GM23248 (cell line): ENCODE measurements around the gene ENKD1. TPM values are rescaled to one million over a fixed set of nuclear protein-coding genes. Genes with fewer than 3 reads are reported as not detected.

Experiments used
- DNase-seq: peaks from one replicate; pipeline ENCODE4 v3.0.0-alpha.2; 2015
- H2AFZ ChIP-seq: fragments of 200-600 bp; sonication (generic); 2 replicates; pipeline ENCODE4 v1.6.1; 2016; ENCODE audit warnings: antibody characterized with exemption
- H3F3A ChIP-seq: fragments of 200-600 bp; sonication (generic); 2 replicates; pipeline ENCODE4 v1.6.1; 2016; ENCODE audit warnings: mild to moderate bottlenecking, antibody characterized with exemption, mixed run types; ENCODE audit not compliant: insufficient read depth
- H3K27ac ChIP-seq: fragments of 200-600 bp; sonication (generic); 2 replicates; pipeline ENCODE4 v1.5.1; 2016; ENCODE audit warnings: mild to moderate bottlenecking
- H3K27me3 ChIP-seq: fragments of 200-600 bp; sonication (generic); replicated peaks from 2 replicates; pipeline ENCODE4 v1.6.1; 2016; ENCODE audit warnings: mild to moderate bottlenecking; ENCODE audit not compliant: insufficient read depth
- H3K36me3 ChIP-seq: fragments of 200-600 bp; sonication (generic); 2 replicates; pipeline ENCODE4 v1.6.1; 2016; ENCODE audit warnings: low read depth, mild to moderate bottlenecking
- H3K4me1 ChIP-seq: fragments of 200-600 bp; sonication (generic); 2 replicates; pipeline ENCODE4 v1.6.1; 2016; ENCODE audit warnings: mild to moderate bottlenecking; ENCODE audit not compliant: insufficient read depth
- H3K4me2 ChIP-seq: fragments of 200-600 bp; sonication (generic); one replicate; pipeline ENCODE4 v1.6.1; 2016; ENCODE audit warnings: mild to moderate bottlenecking; ENCODE audit not compliant: unreplicated experiment
- H3K4me3 ChIP-seq: fragments of 200-600 bp; sonication (generic); 2 replicates; pipeline ENCODE4 v1.5.1; 2016; ENCODE audit warnings: mild to moderate bottlenecking
- H3K79me2 ChIP-seq: fragments of 200-600 bp; sonication (generic); 2 replicates; pipeline ENCODE4 v1.6.1; 2016; ENCODE audit warnings: mild to moderate bottlenecking; ENCODE audit not compliant: insufficient read depth
- H3K9ac ChIP-seq: fragments of 200-600 bp; sonication (generic); 2 replicates; pipeline ENCODE4 v1.6.1; 2016; ENCODE audit warnings: mild to moderate bottlenecking
- H3K9me2 ChIP-seq: fragments of 200-600 bp; sonication (generic); 2 replicates; pipeline ENCODE4 v1.6.1; 2016; ENCODE audit warnings: mixed run types, mild to moderate bottlenecking, moderate library complexity; ENCODE audit not compliant: insufficient read depth
- H3K9me3 ChIP-seq: fragments of 200-600 bp; sonication (generic); one replicate; pipeline ENCODE4 v1.6.1; 2017; ENCODE audit warnings: low read depth
- H4K20me1 ChIP-seq: fragments of 200-600 bp; sonication (generic); 2 replicates; pipeline ENCODE4 v1.6.0; 2016; ENCODE audit not compliant: insufficient read depth
- EZH2 ChIP-seq: fragments of 200-600 bp; sonication (generic); IDR thresholded peaks from 2 replicates; pipeline ENCODE4 v1.6.1; 2018; ENCODE audit warnings: antibody characterized with exemption, mild to moderate bottlenecking; ENCODE audit not compliant: insufficient read depth, poor library complexity, severe bottlenecking
- EZH2phosphoT487 ChIP-seq: fragments of 200-600 bp; sonication (generic); IDR thresholded peaks from 2 replicates; pipeline ENCODE4 v1.6.1; 2018; ENCODE audit warnings: antibody characterized with exemption, moderate library complexity, mild to moderate bottlenecking, low read depth; ENCODE audit not compliant: insufficient read depth
- WGBS, 2 experiments: methylation state at CpG; one replicate each; pipeline ENCODE4 v1.1.6; 2015 to 2017; ENCODE audit warnings: low lambda C conversion rate in 2 of 2, low coverage in 1 of 2; ENCODE audit errors: missing lambda C conversion rate in 2 of 2; 5-methylcytosine and 5-hydroxymethylcytosine counted together
- in situ Hi-C: fragments of 300-500 bp; cut with MboI; formaldehyde crosslinking; loops from 2 replicates; pipeline ENCODE4 v1.15.0; 2020
- polyA plus RNA-seq: library from polyadenylated mRNA; unstranded; fragments of >200 nt; fragmentation: Nextera tagmentation; extraction: Ambion mirVana; gene quantifications from 2 replicates; pipeline ENCODE4 v1.2.1, GENCODE V29; 2016
- total RNA-seq: library from RNA; depleted of rRNA; stranded (reverse); fragments of >200 nt; shearing (Covaris generic); gene quantifications from 2 replicates; pipeline ENCODE4 v1.2.3, GENCODE V29; 2014

The ENKD1 gene
- total and polyA plus RNA-seq, 2 experiments from 2014 or later, result 8.3 to 11.2 TPM

DNA sequence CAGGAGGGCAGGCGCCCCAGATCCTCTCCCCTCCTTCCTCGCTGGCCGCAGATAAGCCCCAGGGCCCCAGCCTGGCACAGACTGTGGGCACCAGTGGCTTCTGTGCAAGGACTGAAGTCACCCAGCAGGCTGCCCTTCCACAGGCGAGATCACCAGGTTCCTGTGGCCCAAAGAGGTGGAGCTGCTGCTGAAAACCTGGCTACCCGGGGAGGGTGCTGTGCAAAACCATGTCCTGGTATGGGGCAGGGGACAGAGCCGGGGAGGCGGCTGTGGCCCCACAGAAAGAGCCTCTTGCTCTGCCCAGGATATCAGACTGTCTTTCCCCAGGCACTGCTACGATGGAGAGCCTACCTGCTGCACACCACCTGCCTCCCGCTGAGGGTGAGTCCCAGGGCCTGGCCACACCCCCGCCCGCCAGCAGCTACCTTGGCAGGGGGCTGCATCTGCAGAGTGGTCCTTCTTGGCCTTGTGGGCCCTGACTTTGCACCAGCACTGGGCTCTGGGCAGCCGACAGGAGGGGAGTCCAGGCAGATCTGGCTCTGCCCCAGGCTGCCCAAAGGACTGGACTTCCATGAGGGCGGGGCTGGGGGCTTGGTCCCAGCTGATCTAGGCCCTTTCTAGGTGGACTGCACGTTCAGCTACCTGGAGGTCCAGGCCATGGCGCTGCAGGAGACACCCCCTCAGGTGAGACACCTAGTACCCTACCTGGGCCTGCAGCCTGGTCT is 21.0 kb downstream of the ENKD1 start:
- H3K9ac ChIP-seq, result no peak overlapping the region
- 80 to 82% methylated on average over 13 to 15 of the region's 15 CpGs for WGBS, 2 experiments
- peaks cover 8% of the 10 kb centered on the region; the same call in 1 of the 2 replicates for H3F3A ChIP-seq
- no peaks in the 10 kb centered on the region for H3K36me3 ChIP-seq
- no peak overlapping the region for H3K27ac ChIP-seq
- no peak for DNase-seq
- 0 out of 2 replicates have a peak, but pooled peaks cover 6% of the 10 kb centered on the region for H3K4me1 ChIP-seq
- in situ Hi-C loops, result no loop called here
- TF ChIP-seq EZH2 (no peak), EZH2phosphoT487 (no peak)
- no peaks in the 10 kb centered on the region for H4K20me1 ChIP-seq
- no peak overlapping the region for H2AFZ ChIP-seq
- H3K4me3 ChIP-seq, result no peak overlapping the region
- H3K79me2 ChIP-seq, result no peaks in the 10 kb centered on the region
- no peak overlapping the region for H3K4me2 ChIP-seq
- H3K9me2 ChIP-seq, result no peaks in the 10 kb centered on the region
- peaks cover 30% of the 10 kb centered on the region for H3K27me3 ChIP-seq
- H3K9me3 ChIP-seq, result no peaks in the 10 kb centered on the region

DNA sequence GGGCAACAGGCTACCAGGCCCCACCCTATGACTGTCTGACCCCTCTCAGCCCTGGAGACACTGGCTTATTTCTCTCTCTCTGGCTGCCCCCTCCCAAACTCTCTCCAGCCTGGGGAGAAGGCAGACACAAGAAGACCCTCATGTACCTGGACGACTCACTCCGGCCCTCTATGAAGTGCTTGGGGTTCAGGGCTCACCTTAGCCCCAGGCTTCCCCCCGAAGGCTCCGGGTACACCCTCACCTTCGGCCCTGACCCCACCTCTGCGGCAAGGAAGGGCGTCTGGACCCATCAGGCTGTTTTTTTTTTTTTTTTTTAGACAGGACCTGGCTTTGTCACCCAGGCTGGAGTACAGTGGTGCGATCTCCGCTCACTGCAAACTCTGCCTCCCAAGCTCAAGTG is 22.5 kb downstream of the ENKD1 start:
- H3K4me2 ChIP-seq, result no peak overlapping the region
- H3F3A ChIP-seq, result peaks cover 8% of the 10 kb centered on the region; the same call in 1 of the 2 replicates
- H3K9ac ChIP-seq, result no peak overlapping the region
- H2AFZ ChIP-seq, result no peak overlapping the region
- WGBS, 2 experiments, result 88 to 90% methylated on average over 9 of the region's 9 CpGs
- H3K27me3 ChIP-seq, result peaks cover 20% of the 10 kb centered on the region
- in situ Hi-C loops, result no loop called here
- 0 out of 2 replicates have a peak, but pooled peaks cover 6% of the 10 kb centered on the region for H3K4me1 ChIP-seq
- H3K9me3 ChIP-seq, result no peaks in the 10 kb centered on the region
- H3K79me2 ChIP-seq, result no peaks in the 10 kb centered on the region
- H3K9me2 ChIP-seq, result no peaks in the 10 kb centered on the region
- DNase-seq, result no peak
- no peak overlapping the region for H3K27ac ChIP-seq
- H3K36me3 ChIP-seq, result no peaks in the 10 kb centered on the region; the same call in 1 of the 2 replicates
- TF ChIP-seq EZH2, result no peak
- no peak for TF ChIP-seq EZH2phosphoT487
- H4K20me1 ChIP-seq, result no peaks in the 10 kb centered on the region
- H3K4me3 ChIP-seq, result no peak overlapping the region

DNA sequence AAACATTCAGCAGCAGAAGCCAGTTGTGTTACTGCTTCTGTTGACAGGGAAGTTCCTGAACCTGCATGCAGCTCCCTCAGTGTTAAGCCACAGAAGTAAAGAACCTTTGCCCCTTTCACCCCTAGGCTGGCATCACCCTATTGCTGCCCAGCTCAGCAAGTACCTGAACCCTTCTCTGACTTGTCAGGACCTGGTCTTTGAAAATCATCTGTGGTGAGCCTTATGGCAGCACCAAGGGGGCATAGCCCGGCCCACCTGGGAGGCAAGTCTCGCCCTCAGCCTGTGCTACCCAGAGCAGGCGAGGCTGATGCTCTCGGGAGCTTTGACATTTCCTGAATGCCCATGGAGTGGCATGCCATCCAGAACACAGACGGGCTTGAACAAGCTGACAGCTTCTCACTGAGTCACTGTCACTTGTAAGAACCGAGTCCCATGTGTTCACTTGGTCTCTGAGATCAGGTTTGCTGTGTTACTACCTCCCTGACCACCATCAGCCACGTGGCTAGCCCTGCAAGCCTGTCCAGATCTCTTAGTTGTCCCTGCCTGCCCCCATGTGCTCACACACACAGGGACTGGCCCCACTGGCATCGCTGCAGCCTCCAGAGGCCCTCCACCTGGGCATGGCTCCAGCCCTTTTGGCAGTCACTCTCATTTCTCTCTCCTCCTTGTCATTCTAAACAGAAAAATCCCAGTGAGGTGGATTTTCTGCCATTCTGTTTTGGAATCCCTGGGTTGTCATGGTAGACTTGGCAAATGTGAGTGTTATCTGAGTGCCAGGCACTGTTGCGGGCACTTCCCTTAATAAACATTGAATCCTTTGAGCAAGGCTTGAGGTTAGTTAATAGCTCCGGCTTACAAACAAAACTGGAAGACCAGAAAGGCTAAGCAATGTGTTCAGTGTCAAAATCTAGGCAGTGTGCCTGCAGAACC is 24.5 kb downstream of the ENKD1 start:
- H2AFZ ChIP-seq, result no peak overlapping the region

DNA sequence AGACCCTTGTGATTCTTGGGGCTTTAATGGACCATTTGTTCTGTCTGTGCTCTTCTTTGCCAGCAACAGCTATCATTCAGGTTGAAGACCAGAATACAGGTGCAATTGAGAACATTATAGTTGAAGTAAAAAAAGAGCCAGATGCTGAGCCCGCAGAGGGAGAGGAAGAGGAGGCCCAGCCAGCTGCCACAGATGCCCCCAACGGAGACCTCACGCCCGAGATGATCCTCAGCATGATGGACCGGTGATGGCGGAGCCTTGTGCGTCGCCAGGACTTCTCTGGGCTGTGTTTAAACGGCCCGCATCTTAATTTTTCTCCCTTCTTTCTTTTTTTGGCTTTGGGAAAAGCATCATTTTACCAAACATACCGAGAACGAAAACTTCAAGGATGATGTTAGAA is 28.9 kb downstream of the ENKD1 start:
- Histone ChIP-seq H3K4me3 (no peak overlapping the region), H3K4me1 (0 out of 2 replicates have a peak, but pooled peaks cover 6% of the 10 kb centered on the region), H3K9me2 (no peaks in the 10 kb centered on the region), H3F3A (peaks cover 8% of the 10 kb centered on the region; the same call in 1 of the 2 replicates), H3K36me3 (peaks cover 17% of the 10 kb centered on the region), H4K20me1 (no peaks in the 10 kb centered on the region), H3K79me2 (no peaks in the 10 kb centered on the region), H3K4me2 (no peak overlapping the region), H3K27me3 (no peaks in the 10 kb centered on the region), H3K27ac (no peak overlapping the region), H2AFZ (no peak overlapping the region), H3K9me3 (no peaks in the 10 kb centered on the region), H3K9ac (no peak overlapping the region)
- TF ChIP-seq EZH2 (no peak), EZH2phosphoT487 (no peak)
- no peak for DNase-seq
- in situ Hi-C loops, result no loop called here
- WGBS, 2 experiments, result 94% methylated on average over 12 of the region's 12 CpGs

More for the DNA sequence above, 24.5 kb downstream of the ENKD1 start:
- Histone ChIP-seq H3K4me2 (no peak overlapping the region), H3K79me2 (no peaks in the 10 kb centered on the region), H3K9me2 (no peaks in the 10 kb centered on the region), H3K9me3 (no peaks in the 10 kb centered on the region), H3K36me3 (peaks cover 14% of the 10 kb centered on the region), H3K4me1 (0 out of 2 replicates have a peak, but pooled peaks cover 6% of the 10 kb centered on the region), H3K27ac (no peak overlapping the region), H3K4me3 (no peak overlapping the region), H3K9ac (peak overlapping the region; percentile 6; the same call in 1 of the 2 replicates), H3F3A (peaks cover 8% of the 10 kb centered on the region; the same call in 1 of the 2 replicates), H3K27me3 (peaks cover 4% of the 10 kb centered on the region; the same call in 1 of the 2 replicates), H4K20me1 (no peaks in the 10 kb centered on the region)
- 23% methylated on average over 10 of the region's 10 CpGs for WGBS, 2 experiments
- peak; percentile 67 for DNase-seq
- in situ Hi-C loops, result no loop called here
- no peak for TF ChIP-seq EZH2
- no peak for TF ChIP-seq EZH2phosphoT487
